Thoracic aorta (tissue), 2 donors: ENCODE measurements around the gene PHACTR1. TPM values are rescaled to one million over a fixed set of nuclear protein-coding genes. Genes with fewer than 3 reads are reported as not detected.
"Not testable (repeated sequence)": the region's sequence is repeated elsewhere in the genome, so short reads cannot be mapped to it uniquely, and the experiment has no call there.

Experiments used
- ATAC-seq: fragments of 150-250 bp; one replicate; pipeline ENCODE4 v1.8.0; 2017; ENCODE audit warnings: low read depth; ENCODE audit not compliant: insufficient number of reproducible peaks, low FRiP score
- DNase-seq: peaks from one replicate; pipeline ENCODE4 v3.0.0-alpha.2; 2020; ENCODE audit warnings: low spot score
- H3K27ac ChIP-seq, 2 donors: fragments of 200-600 bp; sonication (generic); 1 replicate in 1 of 2; 2 replicates in 1 of 2; pipeline ENCODE4 v1.5.1; 2016; ENCODE audit warnings: mild to moderate bottlenecking in 2 of 2, moderate library complexity in 2 of 2
- H3K27me3 ChIP-seq: fragments of 200-600 bp; sonication (generic); replicated peaks from 2 replicates; pipeline ENCODE4 v1.6.0; 2016; ENCODE audit warnings: mild to moderate bottlenecking; ENCODE audit not compliant: insufficient read depth
- H3K36me3 ChIP-seq: fragments of 200-600 bp; sonication (generic); one replicate; pipeline ENCODE4 v1.5.1; 2016
- H3K4me1 ChIP-seq, 2 donors: fragments of 200-600 bp; sonication (generic); 1 replicate in 1 of 2; 2 replicates in 1 of 2; pipeline versions ENCODE4 v1.5.1 to v1.6.0; 2016; ENCODE audit warnings: low read depth in 2 of 2, mild to moderate bottlenecking in 1 of 2; ENCODE audit not compliant: control insufficient read depth in 1 of 2
- H3K4me3 ChIP-seq: fragments of 200-600 bp; sonication (generic); 2 replicates; pipeline ENCODE4 v1.5.1; 2016; ENCODE audit warnings: mild to moderate bottlenecking
- H3K9me3 ChIP-seq: fragments of 200-600 bp; sonication (generic); 2 replicates; pipeline ENCODE4 v1.5.1; 2016
- CTCF ChIP-seq: fragments of 200-600 bp; sonication (generic); IDR thresholded peaks from one replicate; pipeline ENCODE4 v1.5.1; 2019; ENCODE audit warnings: antibody characterized with exemption
- total RNA-seq, 2 donors: library from RNA; depleted of rRNA; stranded (reverse); fragments of >200 nt; gene quantifications; one replicate each; pipeline versions ENCODE4 v1.1.0 to v1.2.3, GENCODE V29; 2016

PHACTR1 gene
- total RNA-seq, 2 donors from 2014 or later, result 42.9 to 69.1 TPM

DNA sequence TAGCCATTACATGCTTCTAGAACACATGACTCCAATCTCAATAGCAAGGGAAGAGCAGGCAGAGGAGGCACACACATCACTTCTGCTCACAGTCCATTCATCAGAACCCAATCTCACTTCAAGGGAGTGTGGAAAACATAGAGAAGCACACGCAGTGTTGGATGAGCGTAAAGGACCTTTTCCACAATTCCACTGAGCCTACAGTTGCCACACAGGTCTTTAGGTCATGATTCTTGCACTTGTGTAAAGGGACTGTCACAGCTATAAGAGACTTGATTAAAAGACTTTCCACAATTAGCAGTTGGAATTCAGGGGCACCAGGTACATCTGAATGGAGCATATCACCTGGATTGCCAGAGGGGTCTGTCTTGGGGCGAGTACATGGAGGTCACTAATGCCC, 525.6 kb downstream of the PHACTR1 start:
- Histone ChIP-seq H3K4me1 (no peaks in the 10 kb centered on the region), H3K27me3 (no peaks in the 10 kb centered on the region), H3K36me3 (no peaks in the 10 kb centered on the region), H3K4me3 (no peak overlapping the region), H3K9me3 (no peaks in the 10 kb centered on the region), H3K27ac (no peak overlapping the region)
- ATAC-seq, result no peak
- DNase-seq, result no peak
- no peak for TF ChIP-seq CTCF

DNA sequence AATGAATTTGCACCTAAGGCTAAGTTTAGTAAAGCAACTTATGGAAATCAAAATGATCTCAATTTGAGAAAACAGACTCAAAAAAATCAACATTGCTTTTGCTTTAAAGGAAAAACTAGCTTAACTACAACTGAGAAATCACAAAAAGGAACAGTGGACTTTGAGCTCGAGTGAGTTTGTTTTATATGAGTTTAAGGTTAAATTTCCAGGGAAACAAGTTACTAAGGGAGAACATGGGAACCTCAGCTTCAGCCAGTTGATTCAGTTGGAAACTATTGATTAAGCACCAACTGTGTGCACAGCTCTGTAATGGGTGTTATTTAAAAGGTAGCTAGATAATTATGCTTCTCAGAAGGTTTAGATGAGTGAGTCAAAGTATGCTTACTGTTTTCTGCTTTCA, 526.0 kb downstream of the PHACTR1 start:
- no peak for ATAC-seq
- Histone ChIP-seq H3K27ac (no peak overlapping the region), H3K4me1 (no peaks in the 10 kb centered on the region), H3K4me3 (no peak overlapping the region), H3K9me3 (no peaks in the 10 kb centered on the region), H3K36me3 (no peaks in the 10 kb centered on the region), H3K27me3 (no peaks in the 10 kb centered on the region)
- no peak for TF ChIP-seq CTCF
- no peak for DNase-seq

DNA sequence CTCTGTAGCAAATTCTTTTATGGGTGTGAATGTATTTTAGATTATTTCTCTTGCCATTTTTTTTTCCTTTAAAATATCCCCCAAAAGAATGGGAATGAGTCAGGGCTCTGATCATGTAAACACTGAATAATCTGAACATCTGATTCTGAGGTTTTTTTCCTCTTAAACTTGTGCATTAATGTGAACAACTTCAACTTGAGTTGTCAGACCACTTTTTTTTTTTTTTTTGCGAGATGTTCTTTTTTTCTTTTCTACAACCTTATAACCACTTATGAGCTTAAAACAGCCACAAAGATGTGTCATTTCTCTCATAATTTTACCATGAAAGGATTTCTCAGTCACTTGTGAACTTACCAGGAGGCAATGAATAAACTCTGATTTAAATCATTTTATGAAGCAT, 526.5 kb downstream of the PHACTR1 start:
- H3K36me3 ChIP-seq, result no peaks in the 10 kb centered on the region
- H3K27me3 ChIP-seq, result no peaks in the 10 kb centered on the region
- H3K4me1 ChIP-seq, result no peaks in the 10 kb centered on the region
- no peak overlapping the region for H3K4me3 ChIP-seq
- no peaks in the 10 kb centered on the region for H3K9me3 ChIP-seq
- ATAC-seq, result no peak
- no peak for TF ChIP-seq CTCF
- no peak overlapping the region for H3K27ac ChIP-seq
- no peak for DNase-seq

DNA sequence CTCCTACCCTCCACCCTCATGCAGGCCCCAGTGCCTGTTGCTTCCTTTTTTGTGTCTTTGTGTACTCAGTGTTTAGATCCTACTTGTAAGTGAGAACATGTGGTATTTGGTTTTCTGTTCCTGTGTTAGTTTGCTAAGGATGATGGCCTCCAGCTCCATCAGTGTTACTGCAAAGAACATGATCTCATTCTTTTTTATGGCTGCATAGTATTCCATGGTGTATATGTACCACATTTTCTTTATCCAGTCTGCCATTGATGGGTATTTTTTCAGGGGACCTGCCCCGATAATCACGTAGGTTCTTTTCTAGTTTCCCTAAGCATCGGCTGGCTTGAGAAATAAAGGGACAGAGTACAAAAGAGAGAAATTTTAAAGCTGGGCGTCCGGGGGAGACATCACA, 527.2 kb downstream of the PHACTR1 start:
- H3K9me3 ChIP-seq, H3K27ac ChIP-seq, H3K4me3 ChIP-seq, ATAC-seq, H3K36me3 ChIP-seq, H3K27me3 ChIP-seq, H3K4me1 ChIP-seq, DNase-seq: not testable (repeated sequence)

GRCh38 chr6:13247627-13248026, 531.1 kb downstream of the PHACTR1 start:
- no peak for ATAC-seq

More at GRCh38 chr6:13247627-13248026, 531.1 kb downstream of the PHACTR1 start:
- Histone ChIP-seq H3K27me3 (no peaks in the 10 kb centered on the region), H3K4me1 (no peaks in the 10 kb centered on the region), H3K36me3 (no peaks in the 10 kb centered on the region), H3K4me3 (no peak overlapping the region), H3K27ac (no peak overlapping the region), H3K9me3 (no peaks in the 10 kb centered on the region)
- no peak for TF ChIP-seq CTCF
- no peak for DNase-seq
